ENCODE measurements around the gene GPR84. TPM values are rescaled to one million over a fixed set of nuclear protein-coding genes. Genes with fewer than 3 reads are reported as not detected.

The GPR84 gene
- total and polyA plus RNA-seq, 2 of the 8 experiments (the other 6 are each of a cell fraction or from before 2014, with no cell fraction given), result 0.09 TPM; not detected in 1

DNA sequence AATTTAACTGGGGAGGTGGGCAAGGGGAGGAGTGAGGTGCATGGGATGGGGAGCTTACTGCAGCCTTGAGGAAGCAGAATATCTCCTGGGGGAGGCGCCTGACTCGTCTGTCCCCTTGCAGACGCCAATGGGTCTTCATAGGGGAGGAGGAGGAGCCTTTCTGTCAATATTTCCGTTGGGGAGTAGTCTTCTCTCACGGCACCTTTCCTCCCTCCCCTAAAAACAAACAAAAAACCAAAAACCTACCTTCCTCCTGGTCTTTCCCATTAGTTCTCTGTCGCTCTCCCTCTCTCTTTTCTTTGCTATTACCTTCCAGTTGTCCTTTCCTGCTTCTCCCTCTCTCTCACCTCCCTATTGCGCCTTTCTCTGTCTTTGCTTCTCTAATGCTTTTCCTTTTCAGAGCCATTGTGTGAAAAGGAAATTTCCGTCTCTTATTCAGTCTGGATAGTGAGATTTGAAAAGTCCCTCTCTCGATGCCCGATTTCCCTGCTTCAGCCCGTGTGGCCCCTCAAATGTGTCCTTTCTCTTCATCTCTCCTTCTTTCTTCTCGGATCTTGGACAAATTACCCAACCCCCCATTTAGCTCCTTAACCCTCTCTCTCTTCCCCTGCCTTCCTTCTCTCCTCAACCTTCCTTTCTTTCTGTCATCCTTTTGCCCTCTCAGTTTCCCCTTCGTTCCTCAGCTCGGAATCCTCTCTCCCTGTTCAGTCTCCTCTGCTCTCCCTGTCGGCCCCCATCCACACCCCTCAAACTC, 5.9 kb downstream of the GPR84 start (continued):
- TF ChIP-seq, protein P1, sequence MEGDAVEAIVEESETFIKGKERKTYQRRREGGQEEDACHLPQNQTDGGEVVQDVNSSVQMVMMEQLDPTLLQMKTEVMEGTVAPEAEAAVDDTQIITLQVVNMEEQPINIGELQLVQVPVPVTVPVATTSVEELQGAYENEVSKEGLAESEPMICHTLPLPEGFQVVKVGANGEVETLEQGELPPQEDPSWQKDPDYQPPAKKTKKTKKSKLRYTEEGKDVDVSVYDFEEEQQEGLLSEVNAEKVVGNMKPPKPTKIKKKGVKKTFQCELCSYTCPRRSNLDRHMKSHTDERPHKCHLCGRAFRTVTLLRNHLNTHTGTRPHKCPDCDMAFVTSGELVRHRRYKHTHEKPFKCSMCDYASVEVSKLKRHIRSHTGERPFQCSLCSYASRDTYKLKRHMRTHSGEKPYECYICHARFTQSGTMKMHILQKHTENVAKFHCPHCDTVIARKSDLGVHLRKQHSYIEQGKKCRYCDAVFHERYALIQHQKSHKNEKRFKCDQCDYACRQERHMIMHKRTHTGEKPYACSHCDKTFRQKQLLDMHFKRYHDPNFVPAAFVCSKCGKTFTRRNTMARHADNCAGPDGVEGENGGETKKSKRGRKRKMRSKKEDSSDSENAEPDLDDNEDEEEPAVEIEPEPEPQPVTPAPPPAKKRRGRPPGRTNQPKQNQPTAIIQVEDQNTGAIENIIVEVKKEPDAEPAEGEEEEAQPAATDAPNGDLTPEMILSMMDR (IDR thresholded peaks at IDR 0.05; ENCODE audit: control extremely low read depth in 1 of 3, insufficient read depth in 1 of 3, low read depth in 1 of 3, low read length in 3 of 3), result no peak
- TF ChIP-seq CEBPB (IDR thresholded peaks at IDR 0.05; ENCODE audit: low read depth, low read length) (no peak), SIN3A (conservative IDR thresholded peaks at IDR 0.05 in 1 of 2, IDR thresholded peaks at IDR 0.05 in 1 of 2; ENCODE audit: low read depth in 1 of 2, low read length in 2 of 2) (no peak), TCF12 (IDR thresholded peaks at IDR 0.05; ENCODE audit: low read depth, low read length) (no peak), BRCA1 (IDR thresholded peaks at IDR 0.05; ENCODE audit: low read depth, low read length) (no peak), POLR2A (IDR thresholded peaks at IDR 0.05; ENCODE audit: control extremely low read depth in 1 of 2, low read depth in 2 of 2, low read length in 2 of 2) (no peak; a peak in 1 of 3 replicates), POU5F1 (IDR thresholded peaks at IDR 0.05; ENCODE audit: low read depth, low read length) (no peak), PHF8 (conservative IDR thresholded peaks at IDR 0.05; ENCODE audit: low read depth, low read length) (no peak), KDM1A (IDR thresholded peaks at IDR 0.05; ENCODE audit: borderline replicate concordance, low read length) (no peak), ASH2L (IDR thresholded peaks at IDR 0.05; ENCODE audit: low read length) (no peak), CTBP2 (IDR thresholded peaks at IDR 0.05; ENCODE audit: borderline replicate concordance, insufficient read depth, insufficient read length, low read length) (no peak)
- TF ChIP-seq, protein P2, sequence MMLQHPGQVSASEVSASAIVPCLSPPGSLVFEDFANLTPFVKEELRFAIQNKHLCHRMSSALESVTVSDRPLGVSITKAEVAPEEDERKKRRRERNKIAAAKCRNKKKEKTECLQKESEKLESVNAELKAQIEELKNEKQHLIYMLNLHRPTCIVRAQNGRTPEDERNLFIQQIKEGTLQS (IDR thresholded peaks at IDR 0.05; ENCODE audit: insufficient read depth, low read depth, low read length), result no peak

All from H1 (cell line).